GM23338 (cell line): Measurements from ENCODE around the gene GBP5. TPM values are rescaled to one million over a fixed set of nuclear protein-coding genes. Genes with fewer than 3 reads are reported as not detected.

Source experiments
- ATAC-seq: fragments of 200-7000 bp; cut with Tn5 transposase; 3 replicates; pipeline ENCODE4 v1.9.1; 2020
- DNase-seq: peaks from one replicate; pipeline ENCODE4 v3.0.0-alpha.2; 2015; ENCODE audit warnings: low spot score
- H2AFZ ChIP-seq: fragments of 200-600 bp; sonication (generic); 2 replicates; pipeline ENCODE4 v1.8.0; 2016; ENCODE audit warnings: antibody characterized with exemption, mild to moderate bottlenecking, moderate library complexity
- H3F3A ChIP-seq: fragments of 200-600 bp; sonication (generic); replicated peaks from 2 replicates; pipeline ENCODE4 v1.8.0; 2017; ENCODE audit warnings: antibody characterized with exemption, mixed run types, low read depth
- H3K27ac ChIP-seq: fragments of 200-600 bp; sonication (generic); 2 replicates; pipeline ENCODE4 v1.6.1; 2016; ENCODE audit warnings: low read depth
- H3K27me3 ChIP-seq: fragments of 200-600 bp; sonication (generic); 2 replicates; pipeline ENCODE4 v1.8.0; 2016; ENCODE audit warnings: mild to moderate bottlenecking, mixed run types, moderate library complexity; ENCODE audit not compliant: insufficient read depth
- H3K36me3 ChIP-seq: fragments of 200-600 bp; sonication (generic); 2 replicates; pipeline ENCODE4 v1.8.0; 2016; ENCODE audit warnings: mild to moderate bottlenecking; ENCODE audit not compliant: insufficient read depth
- H3K4me1 ChIP-seq: fragments of 200-600 bp; sonication (generic); 2 replicates; pipeline ENCODE4 v1.8.0; 2016; ENCODE audit warnings: mild to moderate bottlenecking, moderate library complexity; ENCODE audit not compliant: insufficient read depth
- H3K4me2 ChIP-seq: fragments of 200-600 bp; sonication (generic); 2 replicates; pipeline ENCODE4 v1.7.1; 2017; ENCODE audit warnings: mixed run types
- H3K4me3 ChIP-seq: fragments of 200-600 bp; sonication (generic); 2 replicates; pipeline ENCODE4 v1.6.1; 2016; ENCODE audit warnings: mixed run types
- H3K79me2 ChIP-seq: fragments of 200-600 bp; sonication (generic); replicated peaks from 2 replicates; pipeline ENCODE4 v1.8.0; 2017; ENCODE audit warnings: mild to moderate bottlenecking; ENCODE audit not compliant: insufficient read depth
- H3K9me2 ChIP-seq: fragments of 200-600 bp; sonication (generic); 2 replicates; pipeline ENCODE4 v1.8.0; 2017; ENCODE audit not compliant: insufficient read depth
- H4K20me1 ChIP-seq: fragments of 200-600 bp; sonication (generic); replicated peaks from 2 replicates; pipeline ENCODE4 v1.8.0; 2017; ENCODE audit warnings: mild to moderate bottlenecking; ENCODE audit not compliant: insufficient read depth
- H3K27ac Mint-ChIP-seq: 2 replicates; pipeline ENCODE4 v1.8.0; 2020; ENCODE audit warnings: inconsistent platforms, mild to moderate bottlenecking, moderate library complexity, mixed read lengths
- H3K27me3 Mint-ChIP-seq: 3 replicates; pipeline ENCODE4 v1.8.0; 2022; ENCODE audit warnings: low read depth, mild to moderate bottlenecking, moderate library complexity, mixed read lengths, inconsistent platforms; ENCODE audit not compliant: insufficient read depth, poor library complexity
- H3K36me3 Mint-ChIP-seq: 3 replicates; pipeline ENCODE4 v1.8.0; 2021; ENCODE audit warnings: low read depth, mild to moderate bottlenecking, inconsistent platforms, moderate library complexity, mixed read lengths
- H3K4me1 Mint-ChIP-seq: 3 replicates; pipeline ENCODE4 v1.8.0; 2020; ENCODE audit warnings: mild to moderate bottlenecking, inconsistent platforms, mixed read lengths
- H3K4me3 Mint-ChIP-seq: 3 replicates; pipeline ENCODE4 v1.8.0; 2021; ENCODE audit warnings: moderate library complexity, mild to moderate bottlenecking, inconsistent platforms, mixed read lengths
- H3K9me3 Mint-ChIP-seq: 3 replicates; pipeline ENCODE4 v1.8.0; 2020; ENCODE audit warnings: moderate library complexity, mild to moderate bottlenecking, inconsistent platforms, mixed read lengths
- CREB1 ChIP-seq: fragments of 250-450 bp; sonication (Bioruptor Pico); IDR thresholded peaks from 2 replicates; pipeline ENCODE4 v1.5.0; 2020; ENCODE audit warnings: low read depth, mild to moderate bottlenecking, moderate library complexity
- EZH2phosphoT487 ChIP-seq: fragments of 200-600 bp; sonication (generic); IDR thresholded peaks from one replicate; pipeline ENCODE4 v1.8.1; 2018; ENCODE audit warnings: antibody characterized with exemption; ENCODE audit not compliant: unreplicated experiment
- JUNB ChIP-seq: IDR thresholded peaks from one replicate; pipeline ENCODE4 v1.6.1; 2016; ENCODE audit warnings: antibody characterized with exemption; ENCODE audit not compliant: unreplicated experiment
- REST ChIP-seq: IDR thresholded peaks from one replicate; pipeline ENCODE4 v1.6.1; 2018; ENCODE audit warnings: antibody characterized with exemption; ENCODE audit not compliant: unreplicated experiment
- ZNF331 ChIP-seq: fragments of 250-450 bp; sonication (Bioruptor Pico); IDR thresholded peaks from 2 replicates; pipeline ENCODE4 v1.5.0; 2020; ENCODE audit warnings: low read depth, mild to moderate bottlenecking, moderate library complexity
- polyA plus RNA-seq: library from polyadenylated mRNA; unstranded; fragments of >200 nt; fragmentation: Nextera tagmentation; extraction: Ambion mirVana; gene quantifications from 2 replicates; pipeline ENCODE4 v1.2.1, GENCODE V29; 2016
- total RNA-seq: library from RNA; depleted of rRNA; stranded (reverse); fragments of >200 nt; shearing (Covaris generic); gene quantifications from 2 replicates; pipeline ENCODE4 v1.2.3, GENCODE V29; 2014
- TF ChIP-seq, protein P1 (sequence below), 2 experiments: fragments of 200-600 bp in 1 of 2; sonication (generic) in 1 of 2; conservative IDR thresholded peaks; 2 replicates each; pipeline versions ENCODE4 v1.5.1 to v1.6.1; 2016 to 2017; ENCODE audit warnings: antibody characterized with exemption in 2 of 2, low read depth in 2 of 2, mild to moderate bottlenecking in 2 of 2, moderate library complexity in 1 of 2

The GBP5 gene
- total and polyA plus RNA-seq, 2 experiments from 2014 or later: not detected

GRCh38 chr1:89312572-89312971, 39.9 kb upstream of the GBP5 start:
- H3K27ac ChIP-seq: no peak overlapping the region
- peaks cover 25% of the 10 kb centered on the region for H3K9me3 Mint-ChIP-seq
- no peaks in the 10 kb centered on the region for H3F3A ChIP-seq
- H3K4me3 ChIP-seq: no peak overlapping the region
- H3K79me2 ChIP-seq: no peaks in the 10 kb centered on the region
- TF ChIP-seq JUNB (no peak), REST (no peak), CREB1 (CRISPR knock-in tag) (no peak), EZH2phosphoT487 (no peak), ZNF331 (no peak)
- TF ChIP-seq, protein P1, sequence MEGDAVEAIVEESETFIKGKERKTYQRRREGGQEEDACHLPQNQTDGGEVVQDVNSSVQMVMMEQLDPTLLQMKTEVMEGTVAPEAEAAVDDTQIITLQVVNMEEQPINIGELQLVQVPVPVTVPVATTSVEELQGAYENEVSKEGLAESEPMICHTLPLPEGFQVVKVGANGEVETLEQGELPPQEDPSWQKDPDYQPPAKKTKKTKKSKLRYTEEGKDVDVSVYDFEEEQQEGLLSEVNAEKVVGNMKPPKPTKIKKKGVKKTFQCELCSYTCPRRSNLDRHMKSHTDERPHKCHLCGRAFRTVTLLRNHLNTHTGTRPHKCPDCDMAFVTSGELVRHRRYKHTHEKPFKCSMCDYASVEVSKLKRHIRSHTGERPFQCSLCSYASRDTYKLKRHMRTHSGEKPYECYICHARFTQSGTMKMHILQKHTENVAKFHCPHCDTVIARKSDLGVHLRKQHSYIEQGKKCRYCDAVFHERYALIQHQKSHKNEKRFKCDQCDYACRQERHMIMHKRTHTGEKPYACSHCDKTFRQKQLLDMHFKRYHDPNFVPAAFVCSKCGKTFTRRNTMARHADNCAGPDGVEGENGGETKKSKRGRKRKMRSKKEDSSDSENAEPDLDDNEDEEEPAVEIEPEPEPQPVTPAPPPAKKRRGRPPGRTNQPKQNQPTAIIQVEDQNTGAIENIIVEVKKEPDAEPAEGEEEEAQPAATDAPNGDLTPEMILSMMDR (conservative IDR thresholded peaks at IDR 0.05; ENCODE audit: low read depth in 2 of 2): no peak
- DNase-seq (no peak), ATAC-seq (no peak)
- H3K36me3 ChIP-seq: peaks cover 4% of the 10 kb centered on the region; the same call in 1 of the 2 replicates
- no peaks in the 10 kb centered on the region for H4K20me1 ChIP-seq
- H3K9me2 ChIP-seq: 0 out of 2 replicates have a peak, but pooled peaks cover 6% of the 10 kb centered on the region
- no peak overlapping the region for H3K27ac Mint-ChIP-seq
- H3K4me1 Mint-ChIP-seq: peaks cover 5% of the 10 kb centered on the region; the same call in 2 of the 3 replicates
- no peak overlapping the region for H3K4me2 ChIP-seq
- no peak overlapping the region for H2AFZ ChIP-seq
- no peaks in the 10 kb centered on the region for H3K27me3 ChIP-seq
- no peaks in the 10 kb centered on the region for H3K27me3 Mint-ChIP-seq
- peaks cover 12% of the 10 kb centered on the region for H3K36me3 Mint-ChIP-seq
- H3K4me3 Mint-ChIP-seq: no peak overlapping the region
- H3K4me1 ChIP-seq: 0 out of 2 replicates have a peak, but pooled peaks cover 5% of the 10 kb centered on the region

DNA sequence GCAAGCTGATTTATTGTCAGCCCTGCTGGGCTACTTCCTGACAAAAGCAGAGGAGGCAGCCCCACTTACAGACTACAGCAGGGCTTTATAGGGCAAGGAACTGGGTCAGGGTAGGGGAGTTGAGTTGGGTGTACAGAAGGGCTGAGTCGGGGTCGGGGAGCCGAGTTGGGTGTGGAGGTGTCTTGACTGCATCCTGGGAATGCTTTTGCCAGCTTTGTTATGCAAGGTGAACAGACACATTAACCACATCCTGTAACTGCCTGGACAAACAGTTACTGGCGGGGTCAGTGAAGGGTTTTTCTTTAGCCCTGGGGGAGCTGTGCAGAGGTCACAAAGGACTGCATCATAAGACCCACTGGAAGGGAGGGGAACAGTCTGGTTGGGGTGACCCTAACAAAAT, 39.1 kb upstream of the GBP5 start:
- ATAC-seq: no peak
- H4K20me1 ChIP-seq: no peaks in the 10 kb centered on the region
- H3K27ac Mint-ChIP-seq: peak overlapping the region; percentile 61

More for the DNA sequence above, 39.1 kb upstream of the GBP5 start:
- H3K4me2 ChIP-seq: no peak overlapping the region
- H3K36me3 ChIP-seq: peaks cover 4% of the 10 kb centered on the region; the same call in 1 of the 2 replicates
- no peaks in the 10 kb centered on the region for H3F3A ChIP-seq
- peaks cover 17% of the 10 kb centered on the region for H3K9me3 Mint-ChIP-seq
- no peaks in the 10 kb centered on the region for H3K27me3 Mint-ChIP-seq
- peaks cover 6% of the 10 kb centered on the region for H3K36me3 Mint-ChIP-seq
- DNase-seq: no peak
- no peak overlapping the region for H3K4me3 Mint-ChIP-seq
- H3K27me3 ChIP-seq: no peaks in the 10 kb centered on the region
- 0 out of 2 replicates have a peak, but pooled peaks cover 5% of the 10 kb centered on the region for H3K4me1 ChIP-seq
- H3K79me2 ChIP-seq: no peaks in the 10 kb centered on the region
- H3K9me2 ChIP-seq: 0 out of 2 replicates have a peak, but pooled peaks cover 6% of the 10 kb centered on the region
- no peak overlapping the region for H3K4me3 ChIP-seq
- TF ChIP-seq, protein P1 (conservative IDR thresholded peaks at IDR 0.05; ENCODE audit: low read depth in 2 of 2): no peak
- H2AFZ ChIP-seq: peak overlapping the region; percentile 6; the same call in 1 of the 2 replicates
- peaks cover 5% of the 10 kb centered on the region; the same call in 2 of the 3 replicates for H3K4me1 Mint-ChIP-seq
- H3K27ac ChIP-seq: no peak overlapping the region
